Smooth muscle cell (in vitro differentiated cells): ENCODE measurements around the gene ACTA1. TPM values are rescaled to one million over a fixed set of nuclear protein-coding genes. Genes with fewer than 3 reads are reported as not detected.

Experiments used
- DNase-seq: peaks from one replicate; lab custom pipeline; 2025; ENCODE audit not compliant: unreplicated experiment; lab: John Stamatoyannopoulos, UW
- H2AFZ ChIP-seq: fragments of 200-600 bp; sonication (generic); 2 replicates; pipeline ENCODE4 v1.6.0; 2016; ENCODE audit warnings: antibody characterized with exemption, low read depth, mild to moderate bottlenecking
- H3F3A ChIP-seq: fragments of 200-600 bp; sonication (generic); 2 replicates; pipeline ENCODE4 v1.6.0; 2017; ENCODE audit warnings: antibody characterized with exemption, low read depth
- H3K27ac ChIP-seq: fragments of 200-600 bp; sonication (generic); 2 replicates; pipeline ENCODE4 v1.5.1; 2016; ENCODE audit warnings: low read depth, mild to moderate bottlenecking
- H3K27me3 ChIP-seq: fragments of 200-600 bp; sonication (generic); 2 replicates; pipeline ENCODE4 v1.6.1; 2016; ENCODE audit warnings: low read depth, mild to moderate bottlenecking
- H3K36me3 ChIP-seq: fragments of 200-600 bp; sonication (generic); 2 replicates; pipeline ENCODE4 v1.5.1; 2016; ENCODE audit warnings: low read depth
- H3K4me1 ChIP-seq: fragments of 200-600 bp; sonication (generic); 2 replicates; pipeline ENCODE4 v1.5.1; 2016; ENCODE audit warnings: low read depth
- H3K4me2 ChIP-seq: fragments of 200-600 bp; sonication (generic); 2 replicates; pipeline ENCODE4 v1.6.0; 2016; ENCODE audit warnings: mild to moderate bottlenecking
- H3K4me3 ChIP-seq: fragments of 200-600 bp; sonication (generic); 2 replicates; pipeline ENCODE4 v1.5.1; 2016; ENCODE audit warnings: mild to moderate bottlenecking
- H3K79me2 ChIP-seq: fragments of 200-600 bp; sonication (generic); 2 replicates; pipeline ENCODE4 v1.6.0; 2016; ENCODE audit warnings: low read depth, mild to moderate bottlenecking
- H3K9ac ChIP-seq: fragments of 200-600 bp; sonication (generic); 2 replicates; pipeline ENCODE4 v1.6.0; 2016; ENCODE audit warnings: low read depth
- H3K9me3 ChIP-seq: fragments of 200-600 bp; sonication (generic); replicated peaks from 2 replicates; pipeline ENCODE4 v1.5.1; 2016; ENCODE audit warnings: low read depth
- H4K20me1 ChIP-seq: fragments of 200-600 bp; sonication (generic); 2 replicates; pipeline ENCODE4 v1.6.0; 2016; ENCODE audit warnings: low read depth
- WGBS: methylation state at CpG from one replicate; pipeline ENCODE4 v1.1.7; 2016; ENCODE audit warnings: low lambda C conversion rate; 5-methylcytosine and 5-hydroxymethylcytosine counted together
- polyA plus RNA-seq: library from polyadenylated mRNA; unstranded; fragments of >200 nt; fragmentation: Nextera tagmentation; extraction: Ambion mirVana; gene quantifications from 2 replicates; pipeline ENCODE4 v1.2.1, GENCODE V29; 2016
- total RNA-seq: library from RNA; depleted of rRNA; stranded (reverse); fragments of >200 nt; gene quantifications from 2 replicates; pipeline ENCODE4 v1.2.3, GENCODE V29; 2014
- TF ChIP-seq, protein P1 (sequence below): fragments of 200-600 bp; sonication (generic); IDR thresholded peaks from 2 replicates; pipeline ENCODE4 v1.5.1; 2017; ENCODE audit warnings: borderline replicate concordance, mild to moderate bottlenecking, antibody characterized with exemption; ENCODE audit not compliant: insufficient read depth, poor library complexity, severe bottlenecking

ACTA1 gene
- total and polyA plus RNA-seq, 2 experiments from 2014 or later: 3.7 to 5.1 TPM

DNA sequence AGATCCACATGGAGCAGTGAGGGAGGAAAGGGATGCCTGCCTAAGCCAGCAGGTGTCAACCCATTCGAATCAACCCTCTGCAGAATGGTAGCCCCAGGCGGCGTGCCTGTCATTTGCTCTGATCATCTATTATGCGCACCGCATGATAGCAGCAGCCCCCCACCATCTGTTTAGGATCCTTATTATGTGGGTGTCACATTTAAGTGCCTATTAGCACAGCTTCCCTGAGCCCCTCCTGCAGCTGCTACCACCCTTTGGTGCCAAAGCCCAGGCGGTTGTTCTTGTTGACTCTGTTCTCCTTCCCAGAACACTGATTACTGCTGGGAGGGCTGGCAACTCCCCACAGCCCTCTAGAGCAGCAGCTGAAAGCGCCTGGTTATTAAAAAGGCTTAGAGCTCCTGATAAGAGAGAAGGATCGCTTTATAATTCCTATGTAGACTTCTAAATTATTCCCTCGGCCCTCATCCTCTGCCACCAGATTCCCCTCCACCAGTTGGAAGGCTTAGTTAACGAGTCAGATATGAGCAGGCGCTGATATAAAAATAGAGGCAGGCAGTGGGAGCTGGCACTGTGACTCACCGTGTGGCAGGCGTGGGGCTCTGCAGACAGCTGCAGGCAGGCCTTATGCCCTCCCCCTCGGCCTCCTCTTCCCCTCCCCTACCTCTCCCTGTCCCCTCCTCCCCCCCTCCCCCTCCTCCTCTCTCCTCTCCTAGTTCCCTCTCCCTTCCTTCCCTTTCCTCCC, 23.0 kb downstream of the ACTA1 start:
- TF ChIP-seq, protein P1, sequence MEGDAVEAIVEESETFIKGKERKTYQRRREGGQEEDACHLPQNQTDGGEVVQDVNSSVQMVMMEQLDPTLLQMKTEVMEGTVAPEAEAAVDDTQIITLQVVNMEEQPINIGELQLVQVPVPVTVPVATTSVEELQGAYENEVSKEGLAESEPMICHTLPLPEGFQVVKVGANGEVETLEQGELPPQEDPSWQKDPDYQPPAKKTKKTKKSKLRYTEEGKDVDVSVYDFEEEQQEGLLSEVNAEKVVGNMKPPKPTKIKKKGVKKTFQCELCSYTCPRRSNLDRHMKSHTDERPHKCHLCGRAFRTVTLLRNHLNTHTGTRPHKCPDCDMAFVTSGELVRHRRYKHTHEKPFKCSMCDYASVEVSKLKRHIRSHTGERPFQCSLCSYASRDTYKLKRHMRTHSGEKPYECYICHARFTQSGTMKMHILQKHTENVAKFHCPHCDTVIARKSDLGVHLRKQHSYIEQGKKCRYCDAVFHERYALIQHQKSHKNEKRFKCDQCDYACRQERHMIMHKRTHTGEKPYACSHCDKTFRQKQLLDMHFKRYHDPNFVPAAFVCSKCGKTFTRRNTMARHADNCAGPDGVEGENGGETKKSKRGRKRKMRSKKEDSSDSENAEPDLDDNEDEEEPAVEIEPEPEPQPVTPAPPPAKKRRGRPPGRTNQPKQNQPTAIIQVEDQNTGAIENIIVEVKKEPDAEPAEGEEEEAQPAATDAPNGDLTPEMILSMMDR: no peak
- Histone ChIP-seq H3K36me3 (no peaks in the 10 kb centered on the region), H3K4me3 (no peak overlapping the region), H3K79me2 (no peaks in the 10 kb centered on the region), H3F3A (peaks cover 8% of the 10 kb centered on the region), H2AFZ (no peak overlapping the region), H3K4me1 (peaks cover 24% of the 10 kb centered on the region), H3K27ac (peak overlapping the region; percentile 14), H3K4me2 (peak overlapping the region; percentile 60), H3K9ac (no peak overlapping the region), H3K9me3 (no peaks in the 10 kb centered on the region), H3K27me3 (no peaks in the 10 kb centered on the region), H4K20me1 (no peaks in the 10 kb centered on the region)
- WGBS: 20% methylated on average over 12 of the region's 14 CpGs
- DNase-seq: peak; percentile 43

DNA sequence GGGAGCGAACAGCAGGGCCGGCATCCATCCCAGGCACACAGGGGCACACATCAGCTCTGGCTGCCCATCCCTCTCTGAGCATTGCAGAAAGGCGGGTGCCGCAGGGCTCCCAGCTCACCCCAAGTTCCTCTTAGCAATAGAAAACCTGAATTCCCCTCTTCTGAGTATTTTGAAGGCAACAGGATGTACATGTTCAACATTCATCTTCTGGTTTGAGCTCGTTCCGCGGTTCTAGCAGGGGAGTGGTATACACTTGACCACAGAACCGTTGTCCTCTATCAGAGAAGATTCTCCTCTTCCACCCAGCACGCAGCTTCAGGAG, 23.6 kb downstream of the ACTA1 start:
- Histone ChIP-seq H3K27ac (no peak overlapping the region), H3K4me1 (peaks cover 24% of the 10 kb centered on the region), H3K27me3 (no peaks in the 10 kb centered on the region), H4K20me1 (no peaks in the 10 kb centered on the region), H3K4me3 (no peak overlapping the region), H3K79me2 (no peaks in the 10 kb centered on the region), H3F3A (peaks cover 8% of the 10 kb centered on the region), H3K36me3 (no peaks in the 10 kb centered on the region), H3K9me3 (no peaks in the 10 kb centered on the region), H3K9ac (no peak overlapping the region), H2AFZ (no peak overlapping the region), H3K4me2 (peak overlapping the region; percentile 60)
- 64% methylated on average over 9 of the region's 9 CpGs for WGBS
- DNase-seq: no peak
- TF ChIP-seq, protein P1: no peak

DNA sequence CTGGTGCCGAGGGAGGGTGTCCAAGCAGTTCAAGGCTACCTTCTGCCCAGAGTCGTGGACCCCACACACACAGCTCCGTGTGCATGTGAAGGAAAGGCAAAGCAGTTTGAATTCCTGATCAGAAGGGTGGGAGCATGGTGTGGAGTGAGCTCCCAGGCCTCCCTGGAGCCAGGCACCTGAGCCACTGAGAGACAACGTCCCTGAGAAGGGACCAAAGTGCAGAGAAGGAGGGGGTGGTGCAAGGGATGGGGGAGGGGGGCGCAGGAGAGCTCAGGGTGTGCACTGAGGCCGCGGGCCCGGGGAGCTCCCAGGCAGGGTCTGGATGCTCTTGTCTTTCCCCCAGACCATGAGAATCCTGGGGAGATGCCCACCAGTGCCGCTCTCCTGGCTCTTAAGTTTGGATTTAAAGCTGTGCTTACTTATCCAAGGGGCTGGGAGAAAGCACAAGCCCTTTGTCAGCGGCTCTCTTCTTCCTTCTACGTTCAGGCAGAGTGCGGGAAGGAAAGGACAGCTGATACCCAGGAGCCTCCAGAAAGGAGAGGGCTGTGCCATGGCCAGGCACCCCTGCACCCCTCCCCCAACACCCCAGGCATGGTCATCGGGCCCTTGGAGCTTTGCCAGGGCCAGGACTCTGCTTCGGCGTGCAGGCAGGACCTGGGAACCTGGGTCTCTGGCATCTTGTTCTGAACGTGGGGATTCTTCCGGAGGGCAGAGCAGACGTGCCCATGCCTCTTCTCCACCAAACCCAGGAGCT, 24.1 kb downstream of the ACTA1 start:
- H4K20me1 ChIP-seq: no peaks in the 10 kb centered on the region
- H2AFZ ChIP-seq: no peak overlapping the region
- no peak overlapping the region for H3K4me3 ChIP-seq
- H3K27me3 ChIP-seq: no peaks in the 10 kb centered on the region
- H3K9ac ChIP-seq: no peak overlapping the region
- H3K36me3 ChIP-seq: no peaks in the 10 kb centered on the region
- WGBS: 66% methylated on average over 16 of the region's 18 CpGs
- DNase-seq: no peak
- no peaks in the 10 kb centered on the region for H3K79me2 ChIP-seq
- H3F3A ChIP-seq: peaks cover 8% of the 10 kb centered on the region
- H3K4me2 ChIP-seq: peak overlapping the region; percentile 60
- TF ChIP-seq, protein P1: no peak
- H3K27ac ChIP-seq: no peak overlapping the region
- H3K9me3 ChIP-seq: no peaks in the 10 kb centered on the region
- peaks cover 24% of the 10 kb centered on the region for H3K4me1 ChIP-seq
